Fibroblast of skin of back (primary cell): ENCODE results near the gene TSC22D4.
"Not testable (repeated sequence)": the region's sequence is repeated elsewhere in the genome, so short reads cannot be mapped to it uniquely, and the experiment has no call there.

ENCODE experiments used
- DNase-seq: peaks from one replicate; pipeline ENCODE4 v3.0.0-alpha.2; 2013

TSC22D4 gene

GRCh38 chr7:100441641-100442535, 37.1 kb downstream of the TSC22D4 start:
- DNase-seq, result no peak

GRCh38 chr7:100439244-100439643, 39.8 kb downstream of the TSC22D4 start:
- DNase-seq, result not testable (repeated sequence)

GRCh38 chr7:100438731-100439130, 40.3 kb downstream of the TSC22D4 start:
- not testable (repeated sequence) for DNase-seq

- no peak for DNase-seq
These were observed 40.8 kb downstream of the TSC22D4 start for GRCh38 chr7:100438172-100438571.

- DNase-seq, result no peak
These were observed 41.6 kb downstream of the TSC22D4 start for GRCh38 chr7:100437150-100438100.

GRCh38 chr7:100435401-100436304, 43.4 kb downstream of the TSC22D4 start:
- DNase-seq, result no peak

GRCh38 chr7:100434297-100435144, 44.5 kb downstream of the TSC22D4 start:
- DNase-seq, result no peak

GRCh38 chr7:100433592-100434296, 45.3 kb downstream of the TSC22D4 start:
- no peak for DNase-seq

GRCh38 chr7:100433276-100433591, 45.8 kb downstream of the TSC22D4 start:
- no peak for DNase-seq

GRCh38 chr7:100432621-100433275, 46.3 kb downstream of the TSC22D4 start:
- no peak for DNase-seq

GRCh38 chr7:100432053-100432452, 47.0 kb downstream of the TSC22D4 start:
- DNase-seq, result no peak

- no peak for DNase-seq
These were observed 47.7 kb downstream of the TSC22D4 start for GRCh38 chr7:100431286-100431735.

GRCh38 chr7:100430493-100431285, 48.3 kb downstream of the TSC22D4 start:
- DNase-seq, result no peak

GRCh38 chr7:100429637-100430492, 49.1 kb downstream of the TSC22D4 start, which contains the start of gene MEPCE:
Gene MEPCE (plus strand): TSS chr7:100429831. CDS start chr7:100430019, 188 bp downstream.
- DNase-seq, result peak; percentile 97

GRCh38 chr7:100428967-100429636, 49.9 kb downstream of the TSC22D4 start:
- DNase-seq, result peak; percentile 99

- DNase-seq, result peak; percentile 96
These were observed 50.6 kb downstream of the TSC22D4 start, which contains the start of gene ZCWPW1 for GRCh38 chr7:100428199-100428966. Gene ZCWPW1 (minus strand): TSS chr7:100428703. CDS start chr7:100420649, 8,054 bp downstream.
